Spleen (tissue), 11 donors: ENCODE results near the gene UBL4A. TPM values are rescaled to one million over a fixed set of nuclear protein-coding genes. Genes with fewer than 3 reads are reported as not detected.

Experiments used
- DNase-seq: peaks from one replicate; pipeline ENCODE4 v3.0.0-alpha.2; 2020
- H3K27ac ChIP-seq, 8 donors: fragments of 200-600 bp; sonication (generic) in 7 of 8; 1 replicate in 4 of 8; 2 replicates in 4 of 8; pipeline versions ENCODE4 v1.5.0 to v1.8.0; 2016 to 2021; ENCODE audit warnings: inconsistent platforms in 4 of 8, mild to moderate bottlenecking in 4 of 8, moderate library complexity in 1 of 8
- H3K27me3 ChIP-seq, 7 donors: fragments of 200-600 bp; sonication (generic) in 6 of 7; replicated peaks in 1 of 7; 1 replicate in 4 of 7; 2 replicates in 3 of 7; pipeline versions ENCODE4 v1.5.0 to v1.8.0; 2016 to 2021; ENCODE audit warnings: inconsistent platforms in 3 of 7, mild to moderate bottlenecking in 1 of 7
- H3K36me3 ChIP-seq, 6 donors: fragments of 200-600 bp; sonication (generic) in 5 of 6; 1 replicate in 4 of 6; 2 replicates in 2 of 6; pipeline versions ENCODE4 v1.5.0 to v1.8.0; 2016 to 2021; ENCODE audit warnings: inconsistent platforms in 2 of 6
- H3K4me1 ChIP-seq, 6 donors: fragments of 200-600 bp; sonication (generic) in 5 of 6; 1 replicate in 3 of 6; 2 replicates in 3 of 6; pipeline versions ENCODE4 v1.5.0 to v1.8.0; 2016 to 2021; ENCODE audit warnings: inconsistent platforms in 3 of 6
- H3K4me3 ChIP-seq, 8 donors: fragments of 200-600 bp; sonication (generic) in 7 of 8; 1 replicate in 4 of 8; 2 replicates in 4 of 8; pipeline versions ENCODE4 v1.5.0 to v1.8.0; 2016 to 2021; ENCODE audit warnings: inconsistent platforms in 4 of 8, mild to moderate bottlenecking in 4 of 8, moderate library complexity in 2 of 8
- H3K9me3 ChIP-seq, 8 donors: fragments of 200-600 bp; sonication (generic) in 7 of 8; 1 replicate in 4 of 8; 2 replicates in 4 of 8; pipeline versions ENCODE4 v1.5.0 to v1.8.0; 2016 to 2021; ENCODE audit warnings: inconsistent platforms in 4 of 8
- CTCF ChIP-seq, 11 experiments: fragments of 200-600 bp in 7 of 11; fragments of 450-650 bp in 4 of 11; sonication (generic) in 4 of 11; IDR thresholded peaks in 8 of 11; conservative IDR thresholded peaks in 3 of 11; 1 replicate in 7 of 11; 2 replicates in 4 of 11; pipeline versions ENCODE4 v1.4.0 to v1.8.0; 2016 to 2021; ENCODE audit warnings: antibody characterized with exemption in 11 of 11, inconsistent platforms in 4 of 11, mild to moderate bottlenecking in 1 of 11
- POLR2A ChIP-seq, 3 donors: fragments of 450-650 bp; IDR thresholded peaks; one replicate each; pipeline ENCODE4 v1.5.1; 2017; ENCODE audit warnings: antibody characterized with exemption in 3 of 3, mild to moderate bottlenecking in 1 of 3
- POLR2AphosphoS5 ChIP-seq, 3 donors: sonication (generic); formaldehyde crosslinking; IDR thresholded peaks; one replicate each; pipeline ENCODE4 v1.5.1; 2017; ENCODE audit warnings: antibody characterized with exemption in 3 of 3
- WGBS, 5 donors: extraction: QIAGEN DNeasy Blood & Tissue Kit in 3 of 5; methylation state at CpG; one replicate each; pipeline versions ENCODE4 v1.1.5 to v1.1.7; 2013 to 2018; 5-methylcytosine and 5-hydroxymethylcytosine counted together
- intact Hi-C: fragments of 100-400 bp; cut with DNase I; formaldehyde crosslinking; loops from one replicate; pipeline ENCODE4 v1.15.0; 2023; ENCODE audit warnings: low total_unique reads
- polyA plus RNA-seq, 3 donors: library from polyadenylated mRNA; stranded (reverse); fragments of 200-250 nt; gene quantifications; one replicate each; pipeline ENCODE4 v1.2.1, GENCODE V29; 2013
- total RNA-seq, 7 donors: library from RNA; depleted of rRNA in 3 of 7; stranded (reverse); fragments of >200 nt in 3 of 7; fragmentation: NEBNext Ultra II Directional in 4 of 7; extraction: Animal tissue kit (Norgen Biotek cat#: 25700) in 4 of 7; gene quantifications; one replicate each; pipeline versions ENCODE4 v1.1.0 to v1.2.1, GENCODE V29; 2016 to 2021
- donor health status: healthy with polysubstance abuse.
- donor health status: DM: no; HTN: no; CAD: no; lungs with moderate emphysema.
- donor health status: DM: no; HTN: no; CAD: no.
- donor health status: Bipolar disorder and iron deficiency.
- donor health status: healthy.
- donor health status: DM: no; HTN: no; CAD: no.
- donor health status: DM: yes; HTN: yes; CAD: no.

Gene UBL4A
- total and polyA plus RNA-seq, 10 donors = 13.4 to 36.3 (median 21.8) TPM

GRCh38 chrX:154445776-154446175 is 40.6 kb downstream of the UBL4A start:
- DNase-seq = peak; percentile 66
- no peaks in the 10 kb centered on the region for H3K9me3 ChIP-seq
- no peak for TF ChIP-seq POLR2AphosphoS5 (IDR thresholded peaks at IDR 0.05)
- TF ChIP-seq POLR2A (IDR thresholded peaks at IDR 0.05) = no peak
- no peak for TF ChIP-seq CTCF (IDR thresholded peaks at IDR 0.05 in 8 of 11, conservative IDR thresholded peaks at IDR 0.05 in 3 of 11)
- intact Hi-C loops = no loop called here
- peaks cover 0 to 6% (median 0%) of the 10 kb centered on the region in 7 donors for H3K27me3 ChIP-seq
- H3K36me3 ChIP-seq = peaks cover 0 to 77% (median 34%) of the 10 kb centered on the region in 6 donors
- H3K4me3 ChIP-seq = no peak overlapping the region
- H3K27ac ChIP-seq = no peak overlapping the region
- 90 to 96% (median 95%) methylated on average over 12 to 16 of the region's 16 CpGs for WGBS, 5 donors
- H3K4me1 ChIP-seq = peaks cover 5 to 42% (median 20%) of the 10 kb centered on the region in 6 donors

- Histone ChIP-seq H3K27me3 (peaks cover 0 to 6% (median 0%) of the 10 kb centered on the region in 7 donors), H3K27ac (peak overlapping the region in 6 of 8 donors; percentile 71 to 91 (median 84)), H3K9me3 (no peaks in the 10 kb centered on the region), H3K4me1 (peaks cover 5 to 52% (median 20%) of the 10 kb centered on the region in 6 donors), H3K4me3 (peak overlapping the region; percentile 40 to 78 (median 49)), H3K36me3 (peaks cover 0 to 77% (median 29%) of the 10 kb centered on the region in 6 donors)
- TF ChIP-seq POLR2AphosphoS5 (IDR thresholded peaks at IDR 0.05) (no peak), CTCF (IDR thresholded peaks at IDR 0.05 in 8 of 11, conservative IDR thresholded peaks at IDR 0.05 in 3 of 11) (no peak)
- 76 to 100% (median 79%) methylated on average over 2 to 13 of the region's 13 CpGs for WGBS, 5 donors
- intact Hi-C loops = no loop called here
- DNase-seq = peak; percentile 79
These were observed 41.6 kb downstream of the UBL4A start for GRCh38 chrX:154444755-154445246.

GRCh38 chrX:154443992-154444754 is 42.2 kb downstream of the UBL4A start, which contains the start of gene FAM50A:
Gene FAM50A, plus strand, starts transcription at chrX:154444141. Its CDS starts 95 bp downstream, at chrX:154444236.
- peaks cover 5 to 58% (median 20%) of the 10 kb centered on the region in 6 donors for H3K4me1 ChIP-seq
- 1 to 71% (median 31%) methylated on average over 3 to 94 of the region's 94 CpGs for WGBS, 5 donors
- peak; percentile 93 for DNase-seq

More at GRCh38 chrX:154443992-154444754, 42.2 kb downstream of the UBL4A start, which contains the start of gene FAM50A:
- H3K27ac ChIP-seq = peak within 1 kb of the TSS; percentile 46 to 91 (median 80)
- peaks cover 0 to 77% (median 26%) of the 10 kb centered on the region in 6 donors for H3K36me3 ChIP-seq
- intact Hi-C loops = no loop called here
- no peaks in the 10 kb centered on the region for H3K9me3 ChIP-seq
- TF ChIP-seq POLR2AphosphoS5 (IDR thresholded peaks at IDR 0.05) (peak; percentile 6 to 54 (median 47)), CTCF (IDR thresholded peaks at IDR 0.05 in 8 of 11, conservative IDR thresholded peaks at IDR 0.05 in 3 of 11) (peak in 2 of 11 experiments; percentile 18 to 21), POLR2A (IDR thresholded peaks at IDR 0.05) (no peak)
- H3K4me3 ChIP-seq = peak within 1 kb of the TSS; percentile 40 to 78 (median 49)
- H3K27me3 ChIP-seq = peaks cover 0 to 6% (median 0%) of the 10 kb centered on the region in 7 donors
